Measurements from ENCODE around the gene RABGEF1.
A peak's percentile ranks its signal among the peaks of the same experiment; 100 is the strongest.

The RABGEF1 gene

DNA sequence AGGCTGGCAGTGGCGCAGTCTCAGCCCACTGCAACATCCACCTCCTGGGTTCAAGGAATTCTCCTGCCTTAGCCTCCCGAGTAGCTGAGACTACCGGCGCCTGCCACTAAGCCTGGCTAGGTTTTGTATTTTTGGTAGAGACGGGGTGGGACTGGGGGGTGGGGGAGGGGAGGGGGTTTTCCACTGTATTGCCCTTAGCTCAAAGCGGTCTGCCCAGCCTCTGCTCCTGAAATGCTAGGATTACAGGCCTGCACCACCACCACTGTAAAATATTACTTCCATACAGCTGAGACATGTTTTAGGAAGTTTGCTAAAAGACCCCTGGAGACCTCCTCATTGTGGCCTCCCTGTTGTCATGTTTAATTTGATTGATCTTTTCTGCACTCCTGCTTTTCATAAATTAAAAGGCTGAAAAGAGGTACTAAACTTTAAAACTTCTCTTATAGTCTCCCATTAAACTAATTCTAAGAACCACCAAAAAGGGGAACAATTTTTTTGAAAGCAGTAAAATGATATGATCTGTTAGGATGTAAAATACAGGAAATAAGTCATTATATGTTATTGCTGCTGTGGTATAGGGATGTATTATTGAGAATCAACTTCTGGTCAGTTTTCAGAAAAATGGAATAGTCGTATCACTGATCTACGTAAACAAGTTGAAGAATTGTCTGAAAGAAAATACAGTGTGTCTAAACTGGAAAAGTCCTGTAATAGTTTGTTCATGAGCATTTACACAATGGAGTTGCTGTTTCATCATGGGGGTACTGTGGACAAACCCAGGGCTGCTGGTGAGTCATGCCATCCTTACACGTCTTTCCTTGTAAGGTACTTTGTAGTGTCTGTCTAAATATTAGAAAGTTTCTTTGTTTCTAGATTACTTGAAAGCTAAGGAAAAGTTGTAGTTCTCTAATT lies 107.6 kb downstream of the RABGEF1 start:
- ChIA-PET CTCF (interaction anchor here (1.0 to 1.1 kb wide), 2 partner anchors 9 to 147 kb away, joined by 3 read pairs; partner anchors contain the start of gene SBDS), POLR2A (no interaction called here)
- peak; percentile 37 for DNase-seq (ENCODE audit: low read depth, low spot score)
- no peak overlapping the region for H3K4me3 ChIP-seq (ENCODE audit: low read depth, low read length)
- TF ChIP-seq, protein P1, sequence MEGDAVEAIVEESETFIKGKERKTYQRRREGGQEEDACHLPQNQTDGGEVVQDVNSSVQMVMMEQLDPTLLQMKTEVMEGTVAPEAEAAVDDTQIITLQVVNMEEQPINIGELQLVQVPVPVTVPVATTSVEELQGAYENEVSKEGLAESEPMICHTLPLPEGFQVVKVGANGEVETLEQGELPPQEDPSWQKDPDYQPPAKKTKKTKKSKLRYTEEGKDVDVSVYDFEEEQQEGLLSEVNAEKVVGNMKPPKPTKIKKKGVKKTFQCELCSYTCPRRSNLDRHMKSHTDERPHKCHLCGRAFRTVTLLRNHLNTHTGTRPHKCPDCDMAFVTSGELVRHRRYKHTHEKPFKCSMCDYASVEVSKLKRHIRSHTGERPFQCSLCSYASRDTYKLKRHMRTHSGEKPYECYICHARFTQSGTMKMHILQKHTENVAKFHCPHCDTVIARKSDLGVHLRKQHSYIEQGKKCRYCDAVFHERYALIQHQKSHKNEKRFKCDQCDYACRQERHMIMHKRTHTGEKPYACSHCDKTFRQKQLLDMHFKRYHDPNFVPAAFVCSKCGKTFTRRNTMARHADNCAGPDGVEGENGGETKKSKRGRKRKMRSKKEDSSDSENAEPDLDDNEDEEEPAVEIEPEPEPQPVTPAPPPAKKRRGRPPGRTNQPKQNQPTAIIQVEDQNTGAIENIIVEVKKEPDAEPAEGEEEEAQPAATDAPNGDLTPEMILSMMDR (IDR thresholded peaks at IDR 0.05; ENCODE audit: insufficient read depth, low read length, missing control alignments), result no peak

DNA sequence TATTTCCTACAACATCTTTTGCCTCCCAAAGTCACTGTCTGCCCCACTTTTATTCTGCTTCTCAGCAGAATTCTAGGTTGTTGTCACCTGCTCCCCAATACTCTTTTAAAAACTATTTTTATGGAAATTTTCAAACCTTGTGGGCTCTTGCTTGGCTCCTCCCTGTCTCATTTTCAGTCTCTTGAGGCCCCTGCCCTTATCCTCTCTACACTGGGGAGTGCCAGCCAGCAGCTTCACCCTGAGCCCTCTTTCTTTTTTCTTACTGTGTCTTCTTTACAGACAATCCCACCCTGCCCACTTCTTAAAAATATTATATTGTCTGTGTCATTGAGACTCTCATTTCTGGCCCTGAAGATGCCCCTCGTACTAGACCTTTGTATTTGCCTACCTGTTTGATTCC lies 118.8 kb downstream of the RABGEF1 start:
- ChIA-PET CTCF (interaction anchor here (0.6 kb wide), 1 partner anchor 9 kb away, joined by 3 read pairs; no protein-coding TSS in a partner anchor), POLR2A (interaction anchor here (0.6 kb wide), 1 partner anchor 31 kb away, joined by 3 read pairs; no protein-coding TSS in a partner anchor)
- TF ChIP-seq, protein P1 (IDR thresholded peaks at IDR 0.05; ENCODE audit: insufficient read depth, low read length, missing control alignments), result no peak
- no peak overlapping the region for H3K4me3 ChIP-seq (ENCODE audit: low read depth, low read length)
- DNase-seq (ENCODE audit: low read depth, low spot score), result no peak

DNA sequence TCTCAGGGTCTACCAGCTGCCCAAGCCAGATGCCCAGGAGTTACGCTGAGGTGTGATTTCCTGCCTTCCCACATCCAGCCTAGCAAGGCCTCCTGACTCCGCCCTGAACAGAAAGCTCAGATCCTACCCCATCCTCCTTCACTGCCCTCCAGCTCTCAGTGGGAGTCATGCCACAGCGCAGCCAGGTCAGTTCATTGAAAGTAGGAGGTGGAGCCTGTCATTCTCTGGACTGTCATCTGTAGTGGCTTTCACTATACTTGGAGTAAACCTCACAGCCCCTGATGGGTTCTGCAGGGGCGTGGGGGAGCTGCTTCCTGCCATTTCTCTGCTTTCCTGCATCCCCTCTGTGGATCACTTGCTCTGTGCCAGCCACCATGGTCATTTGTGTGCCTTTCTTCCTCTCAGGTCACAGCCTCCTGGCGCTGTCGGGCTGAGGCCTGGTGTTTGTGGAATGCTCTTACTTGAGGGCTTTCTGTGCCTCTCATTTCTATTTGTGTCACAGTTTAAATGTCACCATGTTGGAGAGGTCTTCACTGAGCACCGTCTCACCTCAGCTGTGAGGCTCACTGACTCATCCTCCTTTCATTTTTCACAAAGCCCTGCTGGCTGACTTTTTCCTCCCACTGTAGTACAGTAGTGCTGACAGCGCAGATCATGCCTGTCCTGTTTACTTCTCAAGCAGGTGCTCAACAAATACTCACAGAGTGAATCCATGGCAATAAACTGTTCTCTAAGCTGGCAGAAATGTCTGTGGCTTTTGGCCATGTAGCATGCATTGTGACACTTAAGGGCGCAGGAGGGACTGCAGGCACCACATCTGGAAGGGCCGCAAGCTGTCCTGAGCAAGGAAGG lies 119.5 kb downstream of the RABGEF1 start:
- POLR2A ChIA-PET, result no interaction called here
- DNase-seq (ENCODE audit: low read depth, low spot score), result no peak
- CTCF ChIA-PET, result no interaction called here

DNA sequence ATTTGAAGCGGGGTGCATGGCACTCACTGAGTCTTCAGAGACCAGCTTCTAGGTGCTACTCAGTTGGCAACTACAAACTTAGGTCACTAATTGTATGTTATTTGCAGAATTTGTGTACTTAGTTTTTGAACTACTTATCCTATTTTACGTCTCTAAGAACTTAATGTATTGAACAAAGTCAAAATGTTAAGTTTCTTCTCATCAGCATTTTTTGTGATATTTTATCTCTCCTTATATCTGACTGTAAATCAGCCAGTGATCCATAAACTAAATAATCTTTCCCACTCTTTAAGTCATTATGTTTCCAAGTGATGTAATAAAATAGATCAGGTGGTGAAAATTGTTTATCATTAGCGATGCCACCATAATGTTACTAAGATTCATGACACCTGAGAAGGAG lies 120.2 kb downstream of the RABGEF1 start:
- no peak for DNase-seq (ENCODE audit: low read depth, low spot score)
- TF ChIP-seq, protein P1 (IDR thresholded peaks at IDR 0.05; ENCODE audit: insufficient read depth, low read length, missing control alignments), result no peak
- ChIA-PET CTCF (no interaction called here), POLR2A (no interaction called here)
- no peak overlapping the region for H3K4me3 ChIP-seq (ENCODE audit: low read depth, low read length)

More for the DNA sequence above, 119.5 kb downstream of the RABGEF1 start:
- TF ChIP-seq, protein P1 (IDR thresholded peaks at IDR 0.05; ENCODE audit: insufficient read depth, low read length, missing control alignments), result no peak
- H3K4me3 ChIP-seq (ENCODE audit: low read depth, low read length), result no peak overlapping the region
